T-helper 17 cell (primary cell): ENCODE measurements around the gene DOCK1. TPM values are rescaled to one million over a fixed set of nuclear protein-coding genes. Genes with fewer than 3 reads are reported as not detected.

Experiments used
- ATAC-seq: fragments of 150-1000 bp; cut with Tn5 transposase; 2 replicates; pipeline ENCODE4 v1.10.0; 2021; ENCODE audit warnings: mild to moderate bottlenecking, moderate library complexity
- DNase-seq, 3 donors: peaks; one replicate each; pipeline versions ENCODE4 v3.0.0 to v3.0.0-alpha.2; 2020 to 2021
- H3K9me3 ChIP-seq: one replicate; pipeline ENCODE4 v1.7.0; 2013; ENCODE audit warnings: low read length, mild to moderate bottlenecking; ENCODE audit not compliant: control insufficient read depth, poor library complexity, severe bottlenecking
- H3K27ac Mint-ChIP-seq: one replicate; pipeline ENCODE4 v1.8.0; 2022; ENCODE audit warnings: mild to moderate bottlenecking, moderate library complexity, mixed read lengths
- H3K27me3 Mint-ChIP-seq: one replicate; pipeline ENCODE4 v1.8.0; 2022; ENCODE audit warnings: mixed read lengths
- H3K36me3 Mint-ChIP-seq: one replicate; pipeline ENCODE4 v1.8.0; 2022; ENCODE audit warnings: low read depth, mixed read lengths
- H3K4me1 Mint-ChIP-seq: one replicate; pipeline ENCODE4 v1.8.0; 2022; ENCODE audit warnings: mild to moderate bottlenecking, mixed read lengths
- H3K4me3 Mint-ChIP-seq: one replicate; pipeline ENCODE4 v1.8.0; 2022; ENCODE audit warnings: mild to moderate bottlenecking, moderate library complexity, mixed read lengths
- total RNA-seq, 4 donors: library from RNA in 2 of 4; stranded (reverse) in 2 of 4; gene quantifications; one replicate each; pipeline ENCODE4 v1.2.3 and lab custom pipeline; 2022 to 2026

DOCK1 gene
- total RNA-seq, 2 donors from 2014 or later, result 0.76 TPM; not detected in 1

- Mint-ChIP-seq H3K36me3 (no peaks in the 10 kb centered on the region), H3K27ac (no peak overlapping the region), H3K27me3 (no peaks in the 10 kb centered on the region), H3K4me1 (no peaks in the 10 kb centered on the region), H3K4me3 (no peak overlapping the region)
- ATAC-seq (no peak), DNase-seq (no peak)
- H3K9me3 ChIP-seq, result no peaks in the 10 kb centered on the region
These were observed 162.4 kb downstream of the DOCK1 start for GRCh38 chr10:127067542-127068194.

GRCh38 chr10:127068485-127068884 lies 163.3 kb downstream of the DOCK1 start:
- no peaks in the 10 kb centered on the region for H3K36me3 Mint-ChIP-seq
- DNase-seq, result no peak
- no peaks in the 10 kb centered on the region for H3K27me3 Mint-ChIP-seq

GRCh38 chr10:127069436-127069835 lies 164.2 kb downstream of the DOCK1 start:
- Mint-ChIP-seq H3K27me3 (no peaks in the 10 kb centered on the region), H3K27ac (no peak overlapping the region), H3K4me1 (no peaks in the 10 kb centered on the region), H3K4me3 (no peak overlapping the region), H3K36me3 (no peaks in the 10 kb centered on the region)
- no peak for DNase-seq
- no peaks in the 10 kb centered on the region for H3K9me3 ChIP-seq
- ATAC-seq, result no peak

More at GRCh38 chr10:127068485-127068884, 163.3 kb downstream of the DOCK1 start:
- Mint-ChIP-seq H3K4me1 (no peaks in the 10 kb centered on the region), H3K27ac (no peak overlapping the region), H3K4me3 (no peak overlapping the region)
- no peak for ATAC-seq
- H3K9me3 ChIP-seq, result no peaks in the 10 kb centered on the region

- H3K4me3 Mint-ChIP-seq, result no peak overlapping the region
- no peaks in the 10 kb centered on the region for H3K9me3 ChIP-seq
- H3K4me1 Mint-ChIP-seq, result no peaks in the 10 kb centered on the region
- no peak overlapping the region for H3K27ac Mint-ChIP-seq
- ATAC-seq (no peak), DNase-seq (no peak)
- no peaks in the 10 kb centered on the region for H3K27me3 Mint-ChIP-seq
- no peaks in the 10 kb centered on the region for H3K36me3 Mint-ChIP-seq
These were observed 165.9 kb downstream of the DOCK1 start for GRCh38 chr10:127071126-127071525.

DNA sequence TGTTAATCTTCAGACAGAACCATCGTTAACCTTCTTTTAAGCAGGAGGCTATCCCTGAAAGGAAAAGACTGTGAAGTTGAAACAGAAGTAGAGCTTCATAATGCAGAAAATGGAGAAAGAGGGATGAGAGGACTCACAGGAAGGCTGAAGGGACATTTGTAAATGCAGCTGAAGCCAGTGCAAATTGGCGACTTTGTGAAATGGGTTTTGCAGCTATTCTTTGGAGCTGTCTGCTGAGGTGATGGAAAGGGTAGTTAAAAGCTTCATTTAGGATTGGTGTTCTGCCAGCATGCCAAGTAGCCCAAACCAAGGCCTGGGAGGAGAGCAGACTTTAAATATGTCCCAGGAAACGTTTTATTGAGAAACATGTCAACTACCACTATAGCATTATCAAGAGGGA lies 168.4 kb downstream of the DOCK1 start:
- Mint-ChIP-seq H3K4me3 (no peak overlapping the region), H3K27me3 (no peaks in the 10 kb centered on the region), H3K27ac (no peak overlapping the region), H3K36me3 (no peaks in the 10 kb centered on the region), H3K4me1 (no peaks in the 10 kb centered on the region)
- H3K9me3 ChIP-seq, result no peaks in the 10 kb centered on the region
- DNase-seq (no peak), ATAC-seq (no peak)

DNA sequence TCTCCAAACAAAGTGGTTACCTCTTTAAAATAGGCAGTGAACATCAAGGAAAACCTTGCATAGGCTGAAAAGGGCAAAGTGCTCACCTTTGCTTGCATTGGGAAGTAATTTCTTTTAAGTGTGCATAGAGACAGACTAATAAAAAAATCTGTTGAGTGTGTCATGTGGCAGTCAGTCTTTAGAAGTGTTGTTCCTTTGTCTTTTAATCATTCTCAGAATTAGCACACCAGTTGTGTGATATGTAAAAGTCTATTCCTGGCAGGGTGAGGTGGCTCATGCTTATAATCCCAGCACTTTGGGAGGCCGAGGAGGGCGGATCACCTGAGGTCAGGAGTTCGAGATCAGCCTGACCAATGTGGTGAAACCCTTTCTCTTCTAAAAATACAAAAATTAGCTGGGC lies 174.2 kb downstream of the DOCK1 start:
- no peak for ATAC-seq
- no peaks in the 10 kb centered on the region for H3K9me3 ChIP-seq
- DNase-seq, result no peak
- H3K4me3 Mint-ChIP-seq, result no peak overlapping the region
- no peaks in the 10 kb centered on the region for H3K36me3 Mint-ChIP-seq
- no peaks in the 10 kb centered on the region for H3K27me3 Mint-ChIP-seq
- H3K27ac Mint-ChIP-seq, result no peak overlapping the region
- no peaks in the 10 kb centered on the region for H3K4me1 Mint-ChIP-seq

DNA sequence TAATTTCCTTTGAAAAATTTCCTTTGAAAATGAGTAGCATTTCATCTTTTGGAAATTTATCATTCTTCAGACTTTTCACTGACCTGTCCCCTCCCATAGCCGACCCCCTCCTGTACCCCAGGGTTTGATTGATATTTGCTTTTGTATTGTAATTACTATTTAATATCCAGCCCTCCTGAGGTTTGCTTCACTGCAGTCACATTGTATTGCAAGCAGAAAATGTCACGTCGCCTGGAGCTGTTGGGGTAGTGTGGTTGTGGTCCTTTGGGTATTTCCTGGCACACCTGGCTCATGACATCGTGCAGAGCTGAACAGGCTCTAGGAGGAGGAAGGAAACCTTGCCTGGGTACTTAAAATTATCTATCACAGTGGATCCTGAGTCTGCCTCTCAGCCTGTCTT lies 175.1 kb downstream of the DOCK1 start:
- no peaks in the 10 kb centered on the region for H3K36me3 Mint-ChIP-seq
- H3K27ac Mint-ChIP-seq, result no peak overlapping the region
- no peaks in the 10 kb centered on the region for H3K9me3 ChIP-seq
- DNase-seq (no peak), ATAC-seq (no peak)
- no peak overlapping the region for H3K4me3 Mint-ChIP-seq
- H3K27me3 Mint-ChIP-seq, result no peaks in the 10 kb centered on the region
- no peaks in the 10 kb centered on the region for H3K4me1 Mint-ChIP-seq

DNA sequence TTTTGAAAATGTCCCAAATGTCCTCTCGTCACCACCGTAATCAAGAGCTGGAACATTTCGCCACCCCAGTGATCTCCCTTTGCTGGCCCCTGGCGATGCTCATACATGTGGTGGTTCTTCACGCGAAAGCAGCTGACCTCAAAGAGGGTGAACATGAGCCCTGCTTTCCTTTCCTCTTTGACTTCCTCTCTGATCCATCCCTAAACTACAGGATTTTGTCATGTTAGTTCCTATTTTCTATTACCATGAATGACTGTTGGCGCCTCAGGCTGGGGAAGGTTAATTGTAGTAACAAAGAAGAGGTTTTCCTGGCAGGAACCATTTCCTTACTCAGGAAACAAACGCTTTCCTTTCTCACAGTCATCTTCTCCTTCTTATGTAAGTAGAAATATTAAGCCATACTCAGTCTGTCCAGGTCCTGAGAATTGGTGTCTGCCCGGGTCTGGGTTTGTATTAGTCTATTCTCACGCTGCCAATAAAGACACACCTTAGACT lies 176.7 kb downstream of the DOCK1 start:
- ATAC-seq (no peak), DNase-seq (no peak)
- Mint-ChIP-seq H3K4me3 (no peak overlapping the region), H3K27ac (no peak overlapping the region), H3K36me3 (no peaks in the 10 kb centered on the region), H3K4me1 (no peaks in the 10 kb centered on the region), H3K27me3 (no peaks in the 10 kb centered on the region)
- H3K9me3 ChIP-seq, result no peaks in the 10 kb centered on the region

DNA sequence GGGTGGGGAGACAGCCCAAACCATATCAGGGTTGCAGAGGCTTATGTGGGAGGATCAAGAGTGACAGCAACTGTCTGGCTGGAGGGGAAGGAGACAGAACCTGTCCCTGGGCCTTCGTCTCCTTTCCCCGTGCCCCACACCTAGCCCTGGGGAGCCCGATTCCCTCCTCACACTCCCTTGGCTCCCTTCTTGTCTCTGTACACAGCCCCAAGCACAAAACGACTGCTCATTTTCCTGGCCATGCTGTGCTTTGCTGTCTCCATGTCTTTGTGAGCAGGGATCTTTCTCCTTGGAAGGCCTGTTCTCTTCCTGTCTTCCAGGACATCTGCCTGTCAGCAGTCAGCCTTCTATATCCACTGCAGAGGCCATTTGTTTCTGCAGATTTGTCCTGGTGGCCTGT lies 177.4 kb downstream of the DOCK1 start:
- no peak overlapping the region for H3K4me3 Mint-ChIP-seq
- H3K4me1 Mint-ChIP-seq, result no peaks in the 10 kb centered on the region
- H3K27ac Mint-ChIP-seq, result no peak overlapping the region
- DNase-seq (no peak), ATAC-seq (no peak)
- H3K9me3 ChIP-seq, result no peaks in the 10 kb centered on the region
- no peaks in the 10 kb centered on the region for H3K27me3 Mint-ChIP-seq
- H3K36me3 Mint-ChIP-seq, result no peaks in the 10 kb centered on the region

- H3K4me3 Mint-ChIP-seq, result no peak overlapping the region
- no peak for ATAC-seq
- no peaks in the 10 kb centered on the region for H3K36me3 Mint-ChIP-seq
- DNase-seq, result no peak
- no peaks in the 10 kb centered on the region for H3K27me3 Mint-ChIP-seq
- no peaks in the 10 kb centered on the region for H3K4me1 Mint-ChIP-seq
- no peak overlapping the region for H3K27ac Mint-ChIP-seq
- H3K9me3 ChIP-seq, result no peaks in the 10 kb centered on the region
These were observed 180.7 kb downstream of the DOCK1 start for GRCh38 chr10:127085957-127086356.

- Mint-ChIP-seq H3K4me3 (no peak overlapping the region), H3K27ac (no peak overlapping the region), H3K27me3 (no peaks in the 10 kb centered on the region), H3K4me1 (no peaks in the 10 kb centered on the region), H3K36me3 (no peaks in the 10 kb centered on the region)
- no peak for DNase-seq
- no peaks in the 10 kb centered on the region for H3K9me3 ChIP-seq
- ATAC-seq, result no peak
These were observed 183.7 kb downstream of the DOCK1 start for GRCh38 chr10:127088908-127089307.

DNA sequence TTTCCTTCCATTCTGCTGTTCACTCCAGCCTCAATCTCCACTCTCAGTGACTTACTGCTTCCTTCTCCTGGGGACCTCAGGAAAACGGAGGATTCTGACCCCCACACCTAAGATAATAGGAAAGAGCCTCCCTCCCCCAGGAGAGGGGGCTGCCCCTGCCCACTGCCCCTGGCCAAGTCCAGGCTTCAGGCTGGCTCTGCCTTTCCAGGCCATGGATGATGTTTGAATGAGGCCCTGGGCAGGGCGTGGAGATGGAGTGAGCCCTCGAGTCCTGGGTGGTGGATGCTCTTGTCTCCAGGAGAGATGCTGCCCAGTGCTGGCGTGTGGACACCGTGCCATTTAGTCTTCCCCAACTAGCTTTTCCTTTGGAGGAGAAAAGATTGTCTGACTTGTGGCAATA lies 184.2 kb downstream of the DOCK1 start:
- Mint-ChIP-seq H3K4me1 (no peaks in the 10 kb centered on the region), H3K27me3 (no peaks in the 10 kb centered on the region), H3K36me3 (no peaks in the 10 kb centered on the region), H3K27ac (no peak overlapping the region), H3K4me3 (no peak overlapping the region)
- DNase-seq (no peak), ATAC-seq (no peak)
- no peaks in the 10 kb centered on the region for H3K9me3 ChIP-seq

DNA sequence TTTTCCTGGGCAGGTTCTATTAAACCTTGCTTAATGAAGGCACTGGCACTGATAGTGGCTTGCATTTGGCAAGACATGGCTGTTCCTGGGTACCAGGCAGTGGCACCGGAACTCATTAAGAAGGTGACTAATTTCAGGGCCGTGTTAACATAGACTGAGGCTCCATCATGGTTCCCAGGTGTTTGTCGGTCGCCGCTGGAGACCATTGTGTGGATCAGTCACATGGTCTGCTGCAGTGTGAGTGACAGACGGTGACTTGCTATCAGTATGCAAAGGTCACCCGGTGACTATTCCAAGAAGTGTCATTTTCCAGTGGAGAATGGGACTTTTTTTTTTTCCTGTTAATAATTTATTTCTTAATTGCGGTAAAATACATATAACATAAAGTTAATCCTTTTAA lies 184.9 kb downstream of the DOCK1 start:
- H3K4me1 Mint-ChIP-seq, result no peaks in the 10 kb centered on the region
- no peaks in the 10 kb centered on the region for H3K9me3 ChIP-seq
- no peak overlapping the region for H3K4me3 Mint-ChIP-seq
- no peaks in the 10 kb centered on the region for H3K36me3 Mint-ChIP-seq
- ATAC-seq, result no peak
- H3K27me3 Mint-ChIP-seq, result no peaks in the 10 kb centered on the region
- no peak for DNase-seq
- H3K27ac Mint-ChIP-seq, result no peak overlapping the region

DNA sequence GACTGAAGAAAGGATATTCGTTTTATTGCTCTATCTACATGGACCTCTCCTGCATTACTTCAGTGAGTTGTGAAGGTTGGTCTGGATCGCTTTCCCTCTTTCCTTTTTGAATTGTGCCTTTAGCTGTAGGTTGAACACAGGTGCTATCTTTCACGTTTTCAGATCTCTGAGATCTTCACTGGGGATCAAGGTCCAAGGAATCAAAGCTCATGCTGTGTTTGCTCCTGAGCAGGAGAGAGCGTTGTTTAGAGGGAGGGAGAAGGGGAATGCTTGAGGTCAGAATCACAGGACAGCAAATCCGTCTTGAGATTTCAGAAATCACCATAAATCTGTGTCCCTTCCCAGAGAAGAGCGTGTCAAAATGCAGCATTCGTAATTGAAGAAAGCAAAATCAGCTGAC lies 186.1 kb downstream of the DOCK1 start:
- H3K36me3 Mint-ChIP-seq, result no peaks in the 10 kb centered on the region
- no peak for DNase-seq
- no peaks in the 10 kb centered on the region for H3K27me3 Mint-ChIP-seq
- ATAC-seq, result no peak
- H3K9me3 ChIP-seq, result no peaks in the 10 kb centered on the region
- no peak overlapping the region for H3K4me3 Mint-ChIP-seq
- H3K27ac Mint-ChIP-seq, result no peak overlapping the region
- H3K4me1 Mint-ChIP-seq, result no peaks in the 10 kb centered on the region
